CD4-positive, alpha-beta T cell treated with Interleukin-15 for 1 hour (primary cell): ENCODE data around the gene ABHD17A.

ENCODE experiments used
- DNase-seq: peaks from one replicate; pipeline ENCODE4 v3.0.0-alpha.2; 2020

Gene ABHD17A

GRCh38 chr19:1863328-1863637 is 22.0 kb downstream of the ABHD17A start, which contains the start of gene KLF16:
Gene KLF16, minus strand, starts transcription at chr19:1863579. Its CDS starts 82 bp downstream, at chr19:1863497.
- DNase-seq, result no peak

- DNase-seq, result peak; percentile 50
These were observed 22.6 kb downstream of the ABHD17A start for GRCh38 chr19:1862424-1863327.

- no peak for DNase-seq
These were observed 23.2 kb downstream of the ABHD17A start for GRCh38 chr19:1862068-1862423.

GRCh38 chr19:1861599-1862031 is 23.7 kb downstream of the ABHD17A start:
- no peak for DNase-seq

- DNase-seq, result no peak
These were observed 24.3 kb downstream of the ABHD17A start for GRCh38 chr19:1860821-1861598.

GRCh38 chr19:1860042-1860775 is 25.1 kb downstream of the ABHD17A start:
- peak; percentile 79 for DNase-seq

GRCh38 chr19:1859331-1859781 is 25.9 kb downstream of the ABHD17A start:
- no peak for DNase-seq

GRCh38 chr19:1858412-1859081 is 26.7 kb downstream of the ABHD17A start:
- DNase-seq, result no peak

GRCh38 chr19:1857648-1858326 is 27.5 kb downstream of the ABHD17A start:
- no peak for DNase-seq

- DNase-seq, result peak; percentile 80
These were observed 28.3 kb downstream of the ABHD17A start for GRCh38 chr19:1856698-1857603.

- DNase-seq, result no peak
These were observed 29.0 kb downstream of the ABHD17A start for GRCh38 chr19:1856345-1856697.

GRCh38 chr19:1855828-1856255 is 29.5 kb downstream of the ABHD17A start:
- no peak for DNase-seq

- peak; percentile 91 for DNase-seq
These were observed 30.1 kb downstream of the ABHD17A start for GRCh38 chr19:1855040-1855827.

GRCh38 chr19:1854542-1855039 is 30.7 kb downstream of the ABHD17A start:
- DNase-seq, result no peak

GRCh38 chr19:1854039-1854541 is 31.2 kb downstream of the ABHD17A start:
- DNase-seq, result no peak

- DNase-seq, result peak; percentile 84
These were observed 31.8 kb downstream of the ABHD17A start for GRCh38 chr19:1853295-1854038.

- DNase-seq, result no peak
These were observed 32.6 kb downstream of the ABHD17A start for GRCh38 chr19:1852581-1853128.
